T1000 (cell line): ENCODE results near the gene SIPA1.

Experiments used
- DNase-seq: peaks from one replicate; lab custom pipeline; 2025; ENCODE audit warnings: mixed read lengths; lab: John Stamatoyannopoulos, UW

SIPA1 gene

DNA sequence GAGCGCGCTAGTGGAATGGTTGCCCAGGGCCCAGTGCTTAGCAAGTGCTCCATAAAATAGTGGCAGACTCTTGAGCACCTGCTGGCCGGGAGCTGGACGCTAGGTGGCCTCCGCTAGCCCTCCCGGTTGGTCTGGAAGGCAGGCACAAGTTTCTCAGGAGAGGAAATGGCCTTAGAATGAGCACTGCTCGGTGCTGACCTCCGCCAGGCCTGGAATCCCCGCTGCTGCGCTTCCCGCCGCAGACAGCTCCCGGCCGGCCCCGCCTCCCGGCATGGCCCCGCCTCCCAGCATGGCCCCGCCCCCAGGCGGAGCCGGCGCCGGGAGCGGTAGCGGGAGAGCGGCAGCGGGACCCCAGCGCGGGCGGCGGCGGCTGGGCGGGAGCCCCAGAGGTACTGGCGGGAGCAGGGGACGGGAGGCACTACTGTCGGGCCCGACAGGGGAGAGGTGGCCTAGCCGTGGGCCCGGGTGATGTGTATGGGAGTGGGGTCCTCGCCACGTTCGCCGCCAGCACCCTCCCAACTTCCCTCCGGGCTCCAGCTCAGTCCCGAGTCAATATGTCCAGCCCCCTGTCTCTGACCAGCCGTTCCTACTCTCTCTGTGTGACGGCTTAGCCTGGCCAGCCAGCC is at the start of gene SIPA1:
Gene SIPA1 (plus strand): TSS at position 308 of the 626 bp plus-strand sequence. CDS start 2,821 bp downstream, outside the sequence.
- DNase-seq = peak; percentile 72

- peak; percentile 33 for DNase-seq
Observed at GRCh38 chr11:65588199-65589054, 49.5 kb upstream of the SIPA1 start.

GRCh38 chr11:65589444-65590239 is 48.3 kb upstream of the SIPA1 start:
- DNase-seq = no peak

GRCh38 chr11:65590240-65590738 is 47.6 kb upstream of the SIPA1 start:
- DNase-seq = no peak

- DNase-seq = no peak
Observed at GRCh38 chr11:65591939-65592857, 45.7 kb upstream of the SIPA1 start.

DNA sequence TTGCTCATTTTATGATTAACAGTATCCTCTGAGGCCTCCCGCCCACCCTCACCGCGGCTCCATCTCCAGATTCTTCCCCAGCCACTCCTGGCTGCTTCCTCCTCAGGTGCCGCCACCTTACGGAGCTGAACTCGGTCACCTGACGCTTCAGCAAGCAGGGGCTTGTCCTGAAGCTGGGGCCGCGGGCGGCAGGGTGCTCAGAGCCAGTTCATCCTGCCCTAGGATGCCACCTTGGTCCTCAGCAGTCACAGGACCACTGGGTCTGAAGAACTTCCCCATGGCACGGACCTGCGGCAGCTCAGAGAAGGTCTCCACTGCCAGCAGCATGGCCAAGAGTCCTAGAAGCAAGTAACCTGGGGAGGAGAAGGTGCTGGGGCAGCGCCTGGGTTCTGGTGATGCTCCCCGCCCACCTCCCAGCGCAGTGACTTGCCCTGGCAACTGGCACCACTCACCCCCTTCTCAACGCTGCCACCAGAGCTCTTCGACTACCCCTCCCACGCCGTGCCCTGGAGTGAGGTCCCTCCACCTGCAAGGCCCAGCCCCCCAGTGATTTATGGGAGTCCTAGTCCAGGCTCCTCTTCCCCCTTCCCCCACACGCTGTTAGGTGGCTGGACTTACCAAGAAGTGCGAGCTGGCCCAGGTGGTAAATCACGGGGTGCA is 44.9 kb upstream of the SIPA1 start:
- DNase-seq = no peak

- no peak for DNase-seq
Observed at GRCh38 chr11:65593518-65594414, 44.1 kb upstream of the SIPA1 start.

- DNase-seq = no peak
Observed at GRCh38 chr11:65595131-65595530, 42.8 kb upstream of the SIPA1 start.

DNA sequence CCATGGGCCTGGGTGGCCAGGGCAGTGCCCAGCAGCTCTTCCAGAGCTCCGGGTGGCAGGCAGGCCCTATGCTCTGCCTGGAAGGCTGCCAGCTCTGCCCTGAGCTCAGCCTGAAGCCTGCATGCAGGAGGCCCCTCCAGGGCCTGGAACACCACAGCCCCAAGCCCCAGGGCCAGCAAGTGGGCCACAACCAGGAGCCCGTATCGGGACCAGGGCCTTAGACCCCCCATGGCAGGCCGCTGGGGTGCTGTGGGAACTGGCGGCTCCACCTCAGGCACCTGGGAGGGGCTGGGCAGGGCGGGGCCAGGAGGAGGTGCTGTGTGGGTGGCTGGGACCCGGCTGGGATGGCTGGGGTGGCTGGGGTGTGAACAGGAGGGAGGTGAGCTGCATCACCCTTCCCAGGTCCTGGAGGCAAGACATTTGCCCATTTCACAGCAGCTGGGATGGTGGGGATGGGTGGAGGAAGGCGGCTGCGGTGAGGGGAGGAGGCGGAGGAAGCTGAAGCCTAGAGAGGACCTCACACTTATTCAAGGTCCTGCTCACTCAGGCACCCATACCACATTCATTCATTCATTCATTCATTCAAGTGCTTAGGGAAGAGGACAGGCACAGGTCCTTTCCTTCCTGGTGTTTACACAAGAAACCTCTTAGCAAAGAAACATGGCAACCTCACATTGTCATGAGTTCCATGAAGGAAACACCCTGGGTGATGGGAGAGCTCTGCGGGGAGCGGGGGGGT is 42.2 kb upstream of the SIPA1 start, which contains the start of gene KCNK7:
Gene KCNK7 (minus strand): TSS at position 258 of the 739 bp plus-strand sequence. CDS start 28 bp downstream, at position 230.
- DNase-seq = no peak

DNA sequence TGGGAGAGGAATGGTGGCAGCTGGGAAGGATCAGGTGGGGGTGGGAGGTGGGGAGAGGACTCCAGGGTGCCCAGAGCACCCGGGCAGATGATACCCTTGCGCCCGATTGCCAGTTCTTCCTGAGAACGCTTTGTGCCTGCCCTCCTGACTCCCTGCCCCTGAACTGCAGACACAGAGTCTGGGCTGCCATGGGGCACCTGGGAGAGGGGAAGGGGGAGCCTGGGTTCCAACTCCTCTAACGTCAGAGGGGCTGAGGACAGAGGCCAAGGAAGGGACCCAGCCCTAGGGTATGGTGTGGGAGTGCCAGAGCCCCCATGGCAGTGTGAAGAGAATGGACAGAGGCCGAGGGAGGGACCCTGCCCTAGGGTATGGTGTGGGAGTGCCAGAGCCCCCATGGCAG is 41.4 kb upstream of the SIPA1 start:
- DNase-seq = no peak

GRCh38 chr11:65598258-65598699 is 39.6 kb upstream of the SIPA1 start:
- no peak for DNase-seq

- no peak for DNase-seq
Observed at GRCh38 chr11:65599216-65599954, 38.5 kb upstream of the SIPA1 start.

DNA sequence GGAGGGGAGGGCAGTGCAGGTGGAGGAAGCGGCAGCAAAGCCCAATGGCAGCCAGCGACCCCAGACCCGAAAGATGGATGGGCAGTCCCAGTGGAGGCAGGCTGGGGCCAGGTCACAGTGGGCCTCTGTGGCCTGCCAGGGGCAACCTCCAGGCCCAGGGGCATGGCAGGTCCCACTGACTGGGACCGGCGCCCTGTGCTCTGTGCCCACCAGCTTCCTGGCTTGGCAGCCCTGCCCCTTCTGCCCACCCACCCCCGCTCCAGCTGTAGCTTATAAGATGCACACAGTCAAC is 38.0 kb upstream of the SIPA1 start:
- no peak for DNase-seq

- no peak for DNase-seq
Observed at GRCh38 chr11:65604258-65604657, 33.6 kb upstream of the SIPA1 start.

DNA sequence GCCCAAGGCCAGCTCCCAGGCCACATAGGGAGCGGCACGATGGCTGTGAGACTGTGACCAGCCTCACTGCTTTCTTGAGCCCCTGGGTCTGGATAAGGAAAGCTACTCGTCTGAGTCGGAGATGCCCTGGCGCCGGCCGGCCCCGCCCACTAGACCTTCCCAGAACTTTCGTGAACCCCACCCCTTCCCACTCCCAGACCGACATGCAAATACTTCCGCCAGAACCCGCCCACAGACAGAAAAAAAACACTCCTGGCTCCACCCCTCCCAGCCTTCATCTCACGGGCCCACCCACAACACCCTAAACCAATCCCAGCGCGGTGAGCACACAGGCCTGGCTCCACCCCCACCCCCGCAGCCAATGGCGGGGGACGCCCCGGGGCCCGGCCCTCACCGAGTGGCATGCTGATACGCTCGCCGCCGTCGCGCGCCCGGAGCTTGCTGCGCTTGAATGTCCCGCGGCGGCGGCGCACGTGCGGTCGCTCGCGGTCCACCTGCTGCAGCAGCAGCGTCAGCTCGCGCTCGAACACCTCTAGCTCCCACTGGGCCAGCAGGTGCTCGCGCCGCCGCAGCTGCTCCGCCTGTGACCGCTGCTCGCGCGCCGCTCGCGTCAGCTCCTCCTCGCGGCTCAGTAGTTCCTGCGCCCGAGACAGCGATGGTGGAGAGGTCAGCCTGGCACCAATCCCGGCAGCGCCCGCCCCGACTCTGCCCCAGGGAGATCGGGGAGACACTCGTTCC is 30.9 kb upstream of the SIPA1 start:
- DNase-seq = peak; percentile 94

DNA sequence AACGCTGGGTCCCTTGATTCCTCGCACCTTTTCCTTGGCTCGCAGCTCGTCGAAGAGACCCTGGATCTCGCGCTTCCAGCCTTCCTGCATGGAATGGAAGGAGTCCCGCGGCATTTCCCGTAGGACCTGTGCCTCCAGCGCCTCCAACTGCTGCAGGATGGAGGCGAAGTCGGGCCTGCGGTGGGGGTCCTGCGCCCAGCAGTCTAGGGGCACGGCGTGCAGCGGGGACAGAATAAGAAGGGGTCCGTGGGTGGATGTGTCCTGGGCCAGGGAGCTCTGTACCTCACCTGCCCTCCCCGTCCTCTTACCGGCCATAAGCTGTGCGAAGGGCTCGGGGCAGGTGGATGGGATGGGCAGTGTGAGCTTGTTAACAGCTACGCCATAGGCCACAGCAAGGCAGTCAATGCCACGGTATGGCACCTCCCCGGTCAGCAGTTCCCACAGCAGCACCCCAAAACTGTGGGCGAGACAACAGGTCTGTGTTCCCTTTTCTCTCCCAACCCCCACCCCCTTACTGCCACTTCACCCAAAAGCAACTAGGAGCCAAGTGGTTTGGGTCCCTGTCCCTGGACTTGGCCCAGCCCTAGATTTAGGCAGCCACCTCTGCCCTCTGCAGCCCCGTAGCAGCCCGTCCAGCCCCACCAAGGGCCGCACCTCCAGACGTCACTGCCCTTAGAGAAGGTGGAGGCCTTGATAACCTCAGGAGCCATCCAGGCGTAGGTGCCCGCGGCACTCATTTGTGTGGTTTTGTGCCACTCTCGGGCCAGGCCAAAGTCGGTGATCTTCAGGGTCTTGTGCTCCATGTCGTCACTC is 30.1 kb upstream of the SIPA1 start:
- DNase-seq = no peak

- no peak for DNase-seq
Observed at GRCh38 chr11:65609229-65609628, 28.7 kb upstream of the SIPA1 start.
